Astrocyte (in vitro differentiated cells and primary cell): ENCODE data around the gene OR52E8. TPM values are rescaled to one million over a fixed set of nuclear protein-coding genes. Genes with fewer than 3 reads are reported as not detected.

Experiments used
- DNase-seq: peaks from one replicate; pipeline ENCODE4 v3.0.0-alpha.2; 2010; ENCODE audit warnings: low read depth
- FAIRE-seq: peaks from 2 replicates; lab custom pipeline; 2011; peaks lifted over from hg19 to GRCh38; lab: Jason Lieb, UNC
- H2AFZ ChIP-seq: 2 replicates; pipeline ENCODE4 v1.6.0; 2012; ENCODE audit warnings: low read depth, low read length, inconsistent platforms
- H3K27ac ChIP-seq: 2 replicates; pipeline ENCODE4 v1.5.1; 2011; ENCODE audit warnings: low read depth, low read length, inconsistent platforms
- H3K27me3 ChIP-seq: 2 replicates; pipeline ENCODE4 v1.6.0; 2011; ENCODE audit warnings: low read length, inconsistent platforms; ENCODE audit not compliant: insufficient read depth
- H3K36me3 ChIP-seq: 2 replicates; pipeline ENCODE4 v1.5.1; 2011; ENCODE audit warnings: low read length, inconsistent platforms; ENCODE audit not compliant: insufficient read depth
- H3K4me1 ChIP-seq: 2 replicates; pipeline ENCODE4 v1.5.1; 2011; ENCODE audit warnings: low read length, inconsistent platforms; ENCODE audit not compliant: insufficient read depth
- H3K4me2 ChIP-seq: 2 replicates; pipeline ENCODE4 v1.6.0; 2012; ENCODE audit warnings: low read length, inconsistent platforms
- H3K4me3 ChIP-seq: 2 replicates; pipeline ENCODE4 v1.5.1; 2011; ENCODE audit warnings: low read depth, mild to moderate bottlenecking, low read length, inconsistent platforms; ENCODE audit not compliant: insufficient read depth
- H3K79me2 ChIP-seq: 2 replicates; pipeline ENCODE4 v1.6.0; 2012; ENCODE audit warnings: mild to moderate bottlenecking, low read length, inconsistent platforms; ENCODE audit not compliant: insufficient read depth
- H3K9ac ChIP-seq: 2 replicates; pipeline ENCODE4 v1.6.0; 2012; ENCODE audit warnings: mild to moderate bottlenecking, low read length, inconsistent platforms
- H3K9me3 ChIP-seq: 2 replicates; pipeline ENCODE4 v1.5.1; 2012; ENCODE audit warnings: low read depth, mild to moderate bottlenecking, low read length, inconsistent platforms; ENCODE audit not compliant: insufficient read depth
- H4K20me1 ChIP-seq: 2 replicates; pipeline ENCODE4 v1.6.0; 2012; ENCODE audit warnings: low read length, inconsistent platforms; ENCODE audit not compliant: insufficient read depth
- H3K27ac Mint-ChIP-seq: one replicate; pipeline ENCODE4 v1.8.0; 2021; ENCODE audit warnings: mild to moderate bottlenecking, mixed read lengths; ENCODE audit not compliant: unreplicated experiment
- H3K27me3 Mint-ChIP-seq: one replicate; pipeline ENCODE4 v1.8.0; 2021; ENCODE audit warnings: low read depth, mixed read lengths; ENCODE audit not compliant: unreplicated experiment
- H3K36me3 Mint-ChIP-seq: one replicate; pipeline ENCODE4 v1.8.0; 2021; ENCODE audit warnings: low read depth, mixed read lengths; ENCODE audit not compliant: unreplicated experiment
- H3K4me1 Mint-ChIP-seq: one replicate; pipeline ENCODE4 v1.8.0; 2021; ENCODE audit warnings: low read depth, mixed read lengths; ENCODE audit not compliant: unreplicated experiment
- H3K4me3 Mint-ChIP-seq: one replicate; pipeline ENCODE4 v1.8.0; 2021; ENCODE audit warnings: mild to moderate bottlenecking, moderate library complexity, mixed read lengths; ENCODE audit not compliant: unreplicated experiment
- H3K9me3 Mint-ChIP-seq: one replicate; pipeline ENCODE4 v1.8.0; 2021; ENCODE audit warnings: mild to moderate bottlenecking, mixed read lengths; ENCODE audit not compliant: unreplicated experiment
- EZH2 ChIP-seq: IDR thresholded peaks from 2 replicates; pipeline ENCODE4 v1.6.1; 2012; ENCODE audit warnings: mild to moderate bottlenecking, low read length, inconsistent platforms; ENCODE audit not compliant: insufficient read depth
- total RNA-seq: library from RNA; stranded (reverse); gene quantifications from 2 replicates; pipeline ENCODE4 v1.2.1, GENCODE V29; 2021
- TF ChIP-seq, protein P1 (sequence below): IDR thresholded peaks from 2 replicates; pipeline ENCODE4 v1.5.1; 2011; ENCODE audit warnings: low read depth, mild to moderate bottlenecking, inconsistent platforms, low read length, moderate library complexity; ENCODE audit not compliant: insufficient read depth

The OR52E8 gene
- total RNA-seq, 1 donor from 2014 or later: not detected

DNA sequence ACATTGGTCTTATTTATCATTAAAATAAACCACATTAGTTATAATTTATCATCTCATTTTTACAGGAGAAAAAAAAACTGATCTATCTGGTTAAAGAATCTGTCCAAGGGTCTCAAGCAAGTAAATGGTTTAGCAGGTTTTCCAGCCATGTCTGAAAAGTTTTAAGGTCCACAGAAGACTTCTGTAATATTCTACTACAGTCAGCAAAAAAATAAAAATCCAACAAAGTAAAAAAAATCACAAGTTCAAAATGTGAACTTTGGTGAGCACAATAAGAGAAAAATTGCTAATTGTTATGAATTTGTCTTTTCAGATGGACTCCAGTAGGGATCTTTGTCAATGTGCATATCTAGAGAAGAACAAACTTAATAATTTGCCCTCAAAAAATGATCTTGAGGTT is 24.3 kb upstream of the OR52E8 start:
- H3K79me2 ChIP-seq: no peaks in the 10 kb centered on the region
- H4K20me1 ChIP-seq: no peaks in the 10 kb centered on the region
- no peak overlapping the region for H3K27ac ChIP-seq
- no peak overlapping the region for H3K4me2 ChIP-seq
- TF ChIP-seq EZH2: no peak
- TF ChIP-seq, protein P1, sequence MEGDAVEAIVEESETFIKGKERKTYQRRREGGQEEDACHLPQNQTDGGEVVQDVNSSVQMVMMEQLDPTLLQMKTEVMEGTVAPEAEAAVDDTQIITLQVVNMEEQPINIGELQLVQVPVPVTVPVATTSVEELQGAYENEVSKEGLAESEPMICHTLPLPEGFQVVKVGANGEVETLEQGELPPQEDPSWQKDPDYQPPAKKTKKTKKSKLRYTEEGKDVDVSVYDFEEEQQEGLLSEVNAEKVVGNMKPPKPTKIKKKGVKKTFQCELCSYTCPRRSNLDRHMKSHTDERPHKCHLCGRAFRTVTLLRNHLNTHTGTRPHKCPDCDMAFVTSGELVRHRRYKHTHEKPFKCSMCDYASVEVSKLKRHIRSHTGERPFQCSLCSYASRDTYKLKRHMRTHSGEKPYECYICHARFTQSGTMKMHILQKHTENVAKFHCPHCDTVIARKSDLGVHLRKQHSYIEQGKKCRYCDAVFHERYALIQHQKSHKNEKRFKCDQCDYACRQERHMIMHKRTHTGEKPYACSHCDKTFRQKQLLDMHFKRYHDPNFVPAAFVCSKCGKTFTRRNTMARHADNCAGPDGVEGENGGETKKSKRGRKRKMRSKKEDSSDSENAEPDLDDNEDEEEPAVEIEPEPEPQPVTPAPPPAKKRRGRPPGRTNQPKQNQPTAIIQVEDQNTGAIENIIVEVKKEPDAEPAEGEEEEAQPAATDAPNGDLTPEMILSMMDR: no peak
- FAIRE-seq (no peak), DNase-seq (no peak)
- no peak overlapping the region for H3K4me3 ChIP-seq
- Mint-ChIP-seq H3K4me1 (no peaks in the 10 kb centered on the region), H3K27me3 (peaks cover 4% of the 10 kb centered on the region), H3K4me3 (no peak overlapping the region), H3K27ac (no peak overlapping the region), H3K36me3 (no peaks in the 10 kb centered on the region), H3K9me3 (no peaks in the 10 kb centered on the region)
- H3K36me3 ChIP-seq: no peaks in the 10 kb centered on the region
- H2AFZ ChIP-seq: no peak overlapping the region
- H3K9me3 ChIP-seq: no peaks in the 10 kb centered on the region
- H3K27me3 ChIP-seq: no peaks in the 10 kb centered on the region
- H3K9ac ChIP-seq: no peak overlapping the region
- H3K4me1 ChIP-seq: no peaks in the 10 kb centered on the region

DNA sequence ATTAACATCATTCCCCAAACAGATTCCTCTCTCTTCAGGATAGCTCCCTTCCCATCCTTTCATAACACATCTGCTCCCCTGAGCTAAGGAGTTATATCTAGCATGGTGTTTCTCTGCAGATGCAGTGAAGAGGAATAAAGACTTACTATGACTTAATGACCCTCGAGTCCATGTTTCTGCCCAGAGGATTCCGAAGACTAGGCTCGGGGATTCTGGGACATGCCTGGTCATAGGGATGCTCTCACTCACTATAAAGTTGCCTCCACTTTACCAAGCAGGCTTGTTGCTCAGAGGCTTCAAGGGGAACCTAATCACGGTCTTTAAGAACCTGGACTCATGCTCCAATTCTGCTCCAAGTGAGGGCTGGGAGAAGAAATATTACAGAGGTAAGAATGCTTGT is 22.8 kb upstream of the OR52E8 start, which contains the start of gene OR52E4:
Gene OR52E4, plus strand, starts transcription at position 301 of the 400 bp plus-strand sequence. CDS start 3,664 bp downstream, outside the sequence.
- Histone ChIP-seq H3K27ac (no peak within 1 kb of the TSS), H3K4me3 (no peak within 1 kb of the TSS), H3K4me1 (no peaks in the 10 kb centered on the region), H3K4me2 (no peak within 1 kb of the TSS), H3K9me3 (no peaks in the 10 kb centered on the region), H4K20me1 (no peaks in the 10 kb centered on the region), H3K27me3 (no peaks in the 10 kb centered on the region), H3K9ac (no peak within 1 kb of the TSS), H3K79me2 (no peaks in the 10 kb centered on the region), H2AFZ (no peak within 1 kb of the TSS), H3K36me3 (no peaks in the 10 kb centered on the region)
- Mint-ChIP-seq H3K36me3 (no peaks in the 10 kb centered on the region), H3K27ac (no peak within 1 kb of the TSS), H3K4me3 (no peak within 1 kb of the TSS), H3K9me3 (no peaks in the 10 kb centered on the region), H3K4me1 (no peaks in the 10 kb centered on the region), H3K27me3 (peaks cover 4% of the 10 kb centered on the region)
- DNase-seq (no peak), FAIRE-seq (no peak)
- TF ChIP-seq, protein P1: no peak
- TF ChIP-seq EZH2: no peak

DNA sequence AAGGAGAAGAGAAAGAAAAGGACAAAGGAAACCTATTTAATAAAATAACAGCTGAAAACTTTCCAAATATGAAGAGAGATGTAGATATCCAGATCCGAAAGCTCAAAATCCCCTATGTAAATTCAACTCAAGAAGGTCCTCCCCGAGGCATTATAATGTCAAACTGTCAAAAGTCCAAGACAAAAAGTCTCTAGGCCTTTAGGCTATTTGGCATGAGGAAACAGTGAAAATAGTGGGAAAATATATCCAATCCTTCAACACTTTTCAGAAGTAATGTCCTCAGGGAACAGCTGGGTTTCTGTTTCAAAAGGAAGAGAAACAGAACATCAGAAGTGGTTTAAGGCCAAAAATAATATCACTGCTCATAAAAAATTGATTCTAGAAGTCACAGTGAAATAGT is 21.1 kb upstream of the OR52E8 start:
- DNase-seq (no peak), FAIRE-seq (no peak)
- H3K9me3 ChIP-seq: no peaks in the 10 kb centered on the region
- H3K4me3 Mint-ChIP-seq: no peak overlapping the region
- H3K4me2 ChIP-seq: no peak overlapping the region
- H3K9me3 Mint-ChIP-seq: no peaks in the 10 kb centered on the region
- no peaks in the 10 kb centered on the region for H3K4me1 ChIP-seq
- H2AFZ ChIP-seq: no peak overlapping the region
- TF ChIP-seq EZH2: no peak
- TF ChIP-seq, protein P1: no peak
- peaks cover 4% of the 10 kb centered on the region for H3K27me3 Mint-ChIP-seq
- no peaks in the 10 kb centered on the region for H3K36me3 ChIP-seq
- H3K27ac Mint-ChIP-seq: no peak overlapping the region
- H3K27ac ChIP-seq: no peak overlapping the region
- no peaks in the 10 kb centered on the region for H3K79me2 ChIP-seq
- H3K27me3 ChIP-seq: no peaks in the 10 kb centered on the region
- no peaks in the 10 kb centered on the region for H3K4me1 Mint-ChIP-seq
- H3K4me3 ChIP-seq: no peak overlapping the region
- no peak overlapping the region for H3K9ac ChIP-seq
- H3K36me3 Mint-ChIP-seq: no peaks in the 10 kb centered on the region
- no peaks in the 10 kb centered on the region for H4K20me1 ChIP-seq
